ENCODE data around the gene TUBB1. TPM values are rescaled to one million over a fixed set of nuclear protein-coding genes. Genes with fewer than 3 reads are reported as not detected.

The TUBB1 gene
- total and polyA plus RNA-seq, 2 of the 13 experiments (the other 11 are each of a cell fraction or from before 2014, with no cell fraction given): 0.11 to 57.6 TPM

DNA sequence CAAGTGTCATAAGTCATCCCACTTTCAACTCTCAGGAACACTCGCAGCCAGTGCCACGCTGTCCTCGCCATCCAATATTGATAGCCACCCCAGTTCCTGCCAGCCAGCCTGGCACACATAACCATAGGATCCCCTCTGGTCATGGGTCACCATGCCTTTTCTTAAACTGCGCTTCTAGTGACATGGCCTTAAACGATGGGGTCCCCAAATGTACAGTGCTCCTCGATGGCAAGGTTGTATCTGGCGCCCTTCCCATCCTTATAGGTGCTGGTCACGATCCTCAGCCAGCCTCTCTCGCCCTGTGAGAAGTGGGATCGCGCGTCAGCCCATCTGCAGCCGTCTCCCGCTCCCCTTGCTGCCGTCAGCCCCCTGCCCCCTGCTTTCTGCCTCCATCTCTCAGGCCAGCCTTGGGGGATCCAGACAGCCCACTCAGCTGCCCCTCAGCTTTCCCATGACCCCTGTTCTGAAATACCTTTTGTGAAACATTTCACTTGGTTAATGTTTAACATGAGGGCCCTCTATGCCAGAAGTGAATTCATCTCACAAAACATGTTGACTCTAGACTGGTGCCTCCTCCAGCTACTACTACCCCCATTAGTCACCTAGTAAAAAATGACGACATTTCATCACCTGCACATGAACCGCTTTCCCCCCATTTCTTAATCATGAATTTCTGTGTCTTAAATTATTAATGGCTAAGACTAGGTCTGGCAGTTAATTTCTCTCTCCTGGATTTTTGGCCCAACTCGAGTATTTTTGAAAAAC is 23.6 kb upstream of the TUBB1 start (continued):
- TF ChIP-seq MIXL1 (CRISPR knock-in tag; IDR thresholded peaks at IDR 0.05) (peak; percentile 82), PAF1 (CRISPR knock-in tag; IDR thresholded peaks at IDR 0.05) (no peak), ZFP37 (CRISPR knock-in tag; IDR thresholded peaks at IDR 0.05; ENCODE audit: borderline replicate concordance) (no peak), ZNF652 (CRISPR knock-in tag; IDR thresholded peaks at IDR 0.05; ENCODE audit: borderline replicate concordance, low read depth) (no peak), ZNF790 (CRISPR knock-in tag; IDR thresholded peaks at IDR 0.05; ENCODE audit: borderline replicate concordance) (no peak), ZNF121 (CRISPR knock-in tag; IDR thresholded peaks at IDR 0.05) (no peak), ZNF724P (CRISPR knock-in tag; IDR thresholded peaks at IDR 0.05; ENCODE audit: borderline replicate concordance) (no peak), TEAD3 (CRISPR knock-in tag; optimal IDR thresholded peaks at IDR 0.05; ENCODE audit: borderline replicate concordance) (no peak), FOXC1 (CRISPR knock-in tag; IDR thresholded peaks at IDR 0.05; ENCODE audit: borderline replicate concordance) (no peak), ZBTB7A (CRISPR knock-in tag; IDR thresholded peaks at IDR 0.05) (peak; percentile 86), NR3C1 (CRISPR knock-in tag; IDR thresholded peaks at IDR 0.05) (no peak), SOX13 (IDR thresholded peaks at IDR 0.05) (no peak), SOX13 (CRISPR knock-in tag; conservative IDR thresholded peaks at IDR 0.05 in 1 of 2, IDR thresholded peaks at IDR 0.05 in 1 of 2) (peak in 1 of 2 experiments; percentile 63; a peak in 1 of 4 replicates), TARDBP (CRISPR knock-in tag; IDR thresholded peaks at IDR 0.05) (peak; percentile 61; the same call in 1 of the 2 replicates), ZNF577 (CRISPR knock-in tag; IDR thresholded peaks at IDR 0.05; ENCODE audit: borderline replicate concordance, low read depth) (no peak), LCORL (IDR thresholded peaks at IDR 0.05) (no peak), LCORL (CRISPR knock-in tag; IDR thresholded peaks at IDR 0.05) (peak; percentile 66), ZFX (CRISPR knock-in tag; IDR thresholded peaks at IDR 0.05; ENCODE audit: low read depth) (no peak), NFRKB (IDR thresholded peaks at IDR 0.05) (no peak), ZFP82 (CRISPR knock-in tag; IDR thresholded peaks at IDR 0.05; ENCODE audit: borderline replicate concordance) (no peak)
- TF ChIP-seq, protein P1, sequence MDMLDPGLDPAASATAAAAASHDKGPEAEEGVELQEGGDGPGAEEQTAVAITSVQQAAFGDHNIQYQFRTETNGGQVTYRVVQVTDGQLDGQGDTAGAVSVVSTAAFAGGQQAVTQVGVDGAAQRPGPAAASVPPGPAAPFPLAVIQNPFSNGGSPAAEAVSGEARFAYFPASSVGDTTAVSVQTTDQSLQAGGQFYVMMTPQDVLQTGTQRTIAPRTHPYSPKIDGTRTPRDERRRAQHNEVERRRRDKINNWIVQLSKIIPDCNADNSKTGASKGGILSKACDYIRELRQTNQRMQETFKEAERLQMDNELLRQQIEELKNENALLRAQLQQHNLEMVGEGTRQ (IDR thresholded peaks at IDR 0.05; ENCODE audit: low read depth, low read length): no peak
- TF ChIP-seq, protein P1 (CRISPR knock-in tag; IDR thresholded peaks at IDR 0.05; ENCODE audit: borderline replicate concordance): no peak
- TF ChIP-seq, protein P2, sequence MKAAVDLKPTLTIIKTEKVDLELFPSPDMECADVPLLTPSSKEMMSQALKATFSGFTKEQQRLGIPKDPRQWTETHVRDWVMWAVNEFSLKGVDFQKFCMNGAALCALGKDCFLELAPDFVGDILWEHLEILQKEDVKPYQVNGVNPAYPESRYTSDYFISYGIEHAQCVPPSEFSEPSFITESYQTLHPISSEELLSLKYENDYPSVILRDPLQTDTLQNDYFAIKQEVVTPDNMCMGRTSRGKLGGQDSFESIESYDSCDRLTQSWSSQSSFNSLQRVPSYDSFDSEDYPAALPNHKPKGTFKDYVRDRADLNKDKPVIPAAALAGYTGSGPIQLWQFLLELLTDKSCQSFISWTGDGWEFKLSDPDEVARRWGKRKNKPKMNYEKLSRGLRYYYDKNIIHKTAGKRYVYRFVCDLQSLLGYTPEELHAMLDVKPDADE (CRISPR knock-in tag; IDR thresholded peaks at IDR 0.05): no peak; the same call in 1 of the 2 replicates
- TF ChIP-seq, protein P3, sequence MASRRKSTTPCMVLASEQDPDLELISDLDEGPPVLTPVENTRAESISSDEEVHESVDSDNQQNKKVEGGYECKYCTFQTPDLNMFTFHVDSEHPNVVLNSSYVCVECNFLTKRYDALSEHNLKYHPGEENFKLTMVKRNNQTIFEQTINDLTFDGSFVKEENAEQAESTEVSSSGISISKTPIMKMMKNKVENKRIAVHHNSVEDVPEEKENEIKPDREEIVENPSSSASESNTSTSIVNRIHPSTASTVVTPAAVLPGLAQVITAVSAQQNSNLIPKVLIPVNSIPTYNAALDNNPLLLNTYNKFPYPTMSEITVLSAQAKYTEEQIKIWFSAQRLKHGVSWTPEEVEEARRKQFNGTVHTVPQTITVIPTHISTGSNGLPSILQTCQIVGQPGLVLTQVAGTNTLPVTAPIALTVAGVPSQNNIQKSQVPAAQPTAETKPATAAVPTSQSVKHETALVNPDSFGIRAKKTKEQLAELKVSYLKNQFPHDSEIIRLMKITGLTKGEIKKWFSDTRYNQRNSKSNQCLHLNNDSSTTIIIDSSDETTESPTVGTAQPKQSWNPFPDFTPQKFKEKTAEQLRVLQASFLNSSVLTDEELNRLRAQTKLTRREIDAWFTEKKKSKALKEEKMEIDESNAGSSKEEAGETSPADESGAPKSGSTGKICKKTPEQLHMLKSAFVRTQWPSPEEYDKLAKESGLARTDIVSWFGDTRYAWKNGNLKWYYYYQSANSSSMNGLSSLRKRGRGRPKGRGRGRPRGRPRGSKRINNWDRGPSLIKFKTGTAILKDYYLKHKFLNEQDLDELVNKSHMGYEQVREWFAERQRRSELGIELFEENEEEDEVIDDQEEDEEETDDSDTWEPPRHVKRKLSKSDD (CRISPR knock-in tag; IDR thresholded peaks at IDR 0.05; ENCODE audit: low read depth): no peak; the same call in 1 of the 2 replicates
- TF ChIP-seq, protein P4, sequence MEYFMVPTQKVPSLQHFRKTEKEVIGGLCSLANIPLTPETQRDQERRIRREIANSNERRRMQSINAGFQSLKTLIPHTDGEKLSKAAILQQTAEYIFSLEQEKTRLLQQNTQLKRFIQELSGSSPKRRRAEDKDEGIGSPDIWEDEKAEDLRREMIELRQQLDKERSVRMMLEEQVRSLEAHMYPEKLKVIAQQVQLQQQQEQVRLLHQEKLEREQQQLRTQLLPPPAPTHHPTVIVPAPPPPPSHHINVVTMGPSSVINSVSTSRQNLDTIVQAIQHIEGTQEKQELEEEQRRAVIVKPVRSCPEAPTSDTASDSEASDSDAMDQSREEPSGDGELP (IDR thresholded peaks at IDR 0.05; ENCODE audit: borderline replicate concordance, low read depth): peak; percentile 63; the same call in 1 of the 2 replicates
